Gastroesophageal sphincter (tissue), 3 donors: ENCODE results near the gene MYO9A.

ENCODE experiments used
- CTCF ChIP-seq, 4 experiments: fragments of 200-600 bp in 2 of 4; fragments of 450-650 bp in 2 of 4; sonication (generic) in 1 of 4; IDR thresholded peaks; one replicate each; pipeline ENCODE4 v1.5.1; 2017 to 2019; ENCODE audit warnings: antibody characterized with exemption in 4 of 4, mild to moderate bottlenecking in 2 of 4, moderate library complexity in 2 of 4
- EP300 ChIP-seq: sonication (generic); formaldehyde crosslinking; IDR thresholded peaks from one replicate; pipeline ENCODE4 v1.6.1; 2017; ENCODE audit warnings: antibody characterized with exemption, mild to moderate bottlenecking
- POLR2A ChIP-seq, 2 donors: fragments of 450-650 bp; IDR thresholded peaks; one replicate each; pipeline ENCODE4 v1.6.1; 2017; ENCODE audit warnings: antibody characterized with exemption in 2 of 2, mild to moderate bottlenecking in 2 of 2, moderate library complexity in 1 of 2

GRCh38 chr15:72033285-72033684 is 84.7 kb downstream of the MYO9A start:
- no peak for TF ChIP-seq CTCF (IDR thresholded peaks at IDR 0.05)
- no peak for TF ChIP-seq EP300
- no peak for TF ChIP-seq POLR2A (IDR thresholded peaks at IDR 0.05)
